Right ventricle myocardium inferior (tissue), 1 donor: ENCODE results near the gene MYOZ1. TPM values are rescaled to one million over a fixed set of nuclear protein-coding genes. Genes with fewer than 3 reads are reported as not detected.
"Not testable (repeated sequence)": the region's sequence is repeated elsewhere in the genome, so short reads cannot be mapped to it uniquely, and the experiment has no call there.

Experiments
- ATAC-seq: fragments of 200-7000 bp; cut with Tn5 transposase; one replicate; pipeline ENCODE4 v1.9.1; 2020; ENCODE audit warnings: mild to moderate bottlenecking, moderate library complexity
- DNase-seq: peaks from one replicate; pipeline ENCODE4 v3.0.0; 2021; ENCODE audit errors: missing footprints
- intact Hi-C: fragments of 100-400 bp; cut with DNase I; formaldehyde crosslinking; loops from one replicate; pipeline ENCODE4 v1.11.0; 2022
- total RNA-seq: library from RNA; stranded (reverse); fragmentation: NEBNext Ultra II Directional; extraction: Animal tissue kit (Norgen Biotek cat#: 25700); gene quantifications from one replicate; pipeline ENCODE4 v1.2.1, GENCODE V29; 2021
- donor health status: DM: no; HTN: yes; CAD: no; lungs with severe emphysema.

Gene MYOZ1
- total RNA-seq, 1 donor from 2014 or later = 0.51 TPM

DNA sequence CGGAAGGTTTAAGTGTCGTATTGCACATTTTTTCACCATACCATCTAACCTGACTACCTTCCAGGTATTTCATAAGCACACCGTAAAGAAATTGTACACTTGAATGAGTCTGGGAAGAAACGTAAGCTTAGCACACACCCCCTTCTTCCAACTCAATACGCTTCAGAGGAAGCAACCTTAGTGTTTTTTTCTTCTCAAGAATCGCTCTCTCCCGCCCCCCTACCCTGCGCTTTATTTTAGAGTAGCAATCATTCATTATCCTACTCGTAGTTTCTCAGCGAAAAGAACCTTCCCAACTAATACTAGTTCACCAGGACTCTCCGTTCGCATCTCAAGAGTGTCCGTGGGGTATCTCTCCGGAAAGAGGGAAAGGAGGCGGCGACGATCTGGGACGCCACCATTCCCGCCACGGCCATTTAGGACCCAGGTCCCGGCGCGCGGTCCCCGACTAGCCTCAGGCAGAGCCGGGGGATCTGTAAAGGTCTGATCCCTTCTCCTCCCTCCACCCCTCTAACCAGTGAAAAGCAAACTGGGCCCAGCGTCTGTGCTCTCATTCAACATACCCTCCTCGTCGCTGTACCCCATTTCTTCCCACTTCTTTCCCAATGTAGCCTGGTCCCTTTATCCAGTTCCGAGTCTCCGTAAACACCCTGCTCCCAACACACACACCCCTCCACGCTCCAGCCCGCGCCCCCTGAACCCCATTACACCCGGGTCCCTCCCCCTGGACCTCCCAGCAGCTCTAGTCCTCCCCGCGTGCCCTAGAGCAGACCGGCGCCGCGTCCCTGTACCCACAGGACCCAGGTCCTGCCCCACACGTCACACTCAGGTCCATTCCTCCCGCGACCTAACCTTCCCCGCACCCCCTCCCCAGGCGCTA is 16.0 kb downstream of the MYOZ1 start:
- DNase-seq = no peak
- ATAC-seq = peak; percentile 73
- intact Hi-C loops = loop anchor here (5.0 kb wide), 1 partner anchor 48 kb away; no protein-coding TSS in a partner anchor

DNA sequence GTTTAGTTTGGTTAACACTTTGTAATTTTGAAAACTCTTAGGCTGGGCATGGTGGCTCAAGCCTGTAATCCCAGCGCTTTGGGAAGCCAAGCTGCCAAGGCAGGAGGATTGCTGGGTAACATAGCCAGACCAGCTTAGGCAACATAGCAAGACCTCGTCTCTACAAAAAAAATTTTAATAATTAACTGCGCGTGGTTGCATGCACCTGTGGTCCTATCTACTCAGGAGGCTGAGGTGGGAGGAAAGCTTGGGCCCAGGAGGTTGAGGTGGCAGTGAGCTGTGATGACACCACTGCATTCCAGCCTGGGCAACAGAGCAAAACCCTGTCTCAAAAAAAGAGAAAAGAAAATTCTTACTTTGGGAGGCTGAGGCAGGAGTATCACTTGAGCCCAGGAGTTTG is 18.2 kb downstream of the MYOZ1 start:
- no peak for DNase-seq
- intact Hi-C loops = no loop called here
- ATAC-seq = no peak

DNA sequence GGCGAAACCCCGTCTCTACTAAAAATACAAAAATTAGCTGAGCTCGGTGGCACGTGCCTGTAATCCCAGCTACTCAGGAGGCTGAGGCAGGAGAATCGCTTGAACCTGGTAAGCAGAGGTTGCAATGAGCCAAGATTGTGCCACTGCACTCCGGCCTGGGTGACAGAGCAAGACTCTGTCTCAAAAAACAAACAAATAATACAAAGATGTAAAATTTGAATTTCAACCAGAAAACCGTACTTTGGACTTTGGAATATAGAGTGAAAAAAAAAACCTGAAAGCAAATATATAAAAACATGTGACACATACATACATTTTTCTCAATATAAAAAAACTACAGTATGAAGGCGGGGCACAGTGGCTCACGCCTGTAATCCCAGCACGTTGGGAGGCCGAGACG is 20.3 kb downstream of the MYOZ1 start:
- ATAC-seq, DNase-seq, intact Hi-C loops: not testable (repeated sequence)

DNA sequence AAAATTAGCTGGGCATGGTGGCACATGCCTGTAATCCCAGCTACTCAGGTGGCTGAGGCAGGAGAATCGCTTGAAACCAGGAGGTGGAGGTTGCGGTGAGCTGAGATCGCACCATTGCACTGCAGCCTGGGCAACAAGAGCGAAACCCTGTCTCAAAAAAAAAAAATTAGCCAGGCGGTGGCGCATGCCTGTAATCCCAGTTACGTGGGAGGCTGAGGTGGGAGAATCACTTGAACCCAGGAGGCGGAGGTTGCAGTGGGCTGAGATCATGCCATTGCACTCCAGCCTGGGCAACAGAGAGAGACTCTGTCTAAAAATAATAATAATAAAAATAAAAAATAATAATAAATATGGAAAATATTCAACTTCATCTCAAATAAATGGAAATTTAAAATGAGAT is 24.1 kb downstream of the MYOZ1 start:
- DNase-seq, ATAC-seq, intact Hi-C loops: not testable (repeated sequence)

DNA sequence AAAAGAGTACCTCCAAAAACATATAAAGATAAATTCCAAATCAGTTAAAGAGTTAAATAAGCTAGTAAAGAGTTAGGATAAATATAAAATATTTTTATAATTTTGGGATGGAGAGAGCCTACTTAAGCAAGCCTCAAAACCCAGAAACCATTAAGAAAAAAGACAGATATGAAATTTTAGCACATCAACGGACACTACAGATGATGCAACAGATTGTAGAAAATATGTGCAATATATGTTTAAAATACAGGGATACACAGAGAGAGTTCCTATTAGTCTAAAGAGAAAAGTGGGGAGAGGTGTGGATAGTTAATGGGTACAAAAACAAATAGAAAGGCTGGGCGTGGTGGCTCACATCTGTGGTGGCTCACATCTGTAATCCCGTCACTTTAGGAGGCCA is 26.6 kb downstream of the MYOZ1 start:
- ATAC-seq (no peak), DNase-seq (no peak)
- intact Hi-C loops = no loop called here

DNA sequence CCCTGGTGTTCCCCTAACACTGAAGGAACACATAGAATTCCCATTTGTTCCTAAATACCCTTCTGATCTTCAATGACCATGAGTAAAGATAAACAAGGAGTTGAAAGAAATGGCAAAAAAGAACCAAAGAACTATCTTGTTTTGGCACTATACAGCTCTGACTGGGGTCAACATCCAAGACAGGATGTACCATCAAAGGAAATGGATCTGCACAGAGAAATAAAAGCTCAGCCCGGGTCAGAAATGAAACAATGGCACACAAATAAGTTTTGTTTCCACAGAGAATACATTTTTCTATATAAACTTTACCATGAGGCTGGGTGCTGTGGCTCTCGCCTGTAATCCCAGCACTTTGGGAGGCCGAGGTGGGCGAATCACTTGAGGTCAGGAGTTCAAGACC is 32.2 kb downstream of the MYOZ1 start:
- no peak for DNase-seq
- no peak for ATAC-seq
- intact Hi-C loops = no loop called here

DNA sequence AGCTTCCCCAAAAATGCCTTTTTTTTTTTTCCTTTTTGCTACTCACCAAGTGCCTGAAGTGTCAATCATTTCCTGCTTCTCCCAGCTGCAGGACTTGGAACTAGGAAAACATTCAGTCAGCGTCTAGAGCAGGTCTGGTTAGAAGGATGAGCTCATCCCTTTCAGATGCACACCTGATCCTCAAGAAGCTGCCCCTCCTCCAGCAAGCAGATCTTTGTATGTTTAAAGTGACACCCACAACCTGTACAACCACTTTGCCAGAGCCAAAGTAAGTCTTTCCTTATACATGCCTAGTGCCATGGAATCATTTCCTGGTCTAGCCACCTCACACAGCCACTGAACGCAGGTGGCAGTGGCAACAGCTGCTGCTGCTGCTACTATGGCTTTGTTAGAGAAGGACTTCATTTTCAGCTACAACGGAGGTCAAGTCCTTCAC is 39.8 kb downstream of the MYOZ1 start:
- DNase-seq = no peak
- ATAC-seq = no peak
- intact Hi-C loops = no loop called here

DNA sequence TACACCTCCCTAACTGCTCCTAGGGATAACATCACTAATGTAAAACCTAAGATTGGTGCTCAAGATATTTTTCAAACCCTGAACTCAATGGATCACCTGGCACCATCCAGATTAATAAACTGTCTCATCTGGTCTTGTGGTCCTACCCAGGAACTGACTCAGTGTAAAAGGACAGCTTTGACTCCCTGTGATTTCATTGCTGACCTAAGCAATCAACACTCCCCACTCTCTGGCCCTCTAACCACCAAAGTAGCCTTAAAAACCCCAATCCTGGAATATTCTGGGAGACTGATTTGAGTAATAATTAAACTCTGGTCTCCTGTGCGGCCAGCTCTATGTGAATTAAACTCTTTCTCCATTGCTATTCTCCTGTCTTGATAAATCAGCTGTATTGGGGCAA is 43.9 kb downstream of the MYOZ1 start:
- no peak for DNase-seq
- no peak for ATAC-seq
- intact Hi-C loops = no loop called here

DNA sequence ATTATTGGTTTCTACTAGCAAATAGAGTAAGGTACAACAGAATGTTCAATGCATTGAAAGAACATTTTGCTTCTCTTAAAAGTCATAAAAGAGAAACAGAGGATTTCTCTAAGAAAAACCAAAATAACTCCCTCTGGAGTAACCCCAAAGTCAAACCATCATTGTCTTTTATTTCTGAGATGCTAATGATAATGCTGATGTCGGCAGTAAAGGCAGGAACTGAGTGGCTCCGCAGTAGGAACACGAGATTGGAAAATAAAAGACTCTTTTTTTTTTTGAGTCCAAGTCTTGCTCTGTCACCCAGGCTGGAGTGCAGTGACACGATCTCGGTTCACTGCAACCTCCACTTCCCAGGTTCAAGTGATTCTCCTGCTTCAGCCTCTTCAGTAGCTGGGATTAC is 47.5 kb downstream of the MYOZ1 start:
- DNase-seq (no peak), ATAC-seq (no peak)
- intact Hi-C loops = no loop called here

DNA sequence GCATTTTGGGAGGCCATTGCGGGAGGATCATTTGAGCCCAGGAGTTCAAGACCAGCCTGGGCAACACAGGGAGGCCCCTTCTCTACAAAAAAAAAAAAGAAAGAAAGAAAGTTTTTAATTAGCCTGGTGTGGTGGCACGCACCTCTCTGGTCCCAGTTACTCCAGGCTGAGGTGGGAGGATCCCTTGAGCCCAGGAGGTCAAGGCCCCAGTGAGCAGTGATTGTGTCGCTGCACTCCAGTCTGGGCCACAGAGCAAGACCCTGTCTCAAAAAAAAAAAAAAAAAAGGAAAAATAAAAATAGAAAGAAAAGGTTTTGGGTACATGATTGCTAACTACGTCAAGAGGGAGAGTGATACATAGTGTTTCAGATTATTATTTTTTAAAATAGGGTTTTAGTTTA is 48.2 kb downstream of the MYOZ1 start:
- intact Hi-C loops = no loop called here
- ATAC-seq = no peak

DNA sequence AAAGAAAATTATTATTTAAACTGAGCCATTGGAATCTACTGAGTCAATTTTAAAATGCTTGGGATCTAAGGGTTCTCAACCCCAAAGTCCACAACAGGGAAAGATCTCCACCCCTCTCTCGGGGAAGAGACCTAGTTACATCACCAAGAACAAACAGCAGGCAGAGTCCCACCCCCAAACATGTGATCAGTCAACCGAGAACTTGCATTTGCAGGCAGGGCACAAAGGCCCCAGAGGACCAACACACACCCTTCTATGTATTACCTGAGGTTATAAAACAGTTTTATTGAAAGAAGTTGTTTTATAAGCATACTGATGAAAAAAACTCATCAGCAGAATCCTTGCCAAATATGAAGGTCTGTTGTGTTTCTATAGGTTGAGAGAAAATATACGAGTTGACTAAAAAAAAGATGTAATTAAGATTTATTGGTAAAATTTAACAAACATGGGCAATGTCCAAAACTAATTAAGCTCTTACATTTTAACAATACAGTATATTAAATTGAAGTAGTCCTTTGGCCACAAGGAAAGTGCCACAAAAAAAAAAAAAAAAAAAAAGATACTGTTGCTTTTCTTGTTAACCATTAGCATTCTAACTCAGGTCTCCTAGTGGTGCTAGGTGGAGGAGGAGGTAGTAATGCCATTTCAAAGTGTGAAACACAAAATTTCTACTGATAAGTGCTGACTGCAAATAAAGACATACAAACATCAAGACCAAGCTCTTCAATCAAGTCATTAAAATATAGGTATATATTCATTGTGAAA is 49.2 kb downstream of the MYOZ1 start:
- intact Hi-C loops = no loop called here
- DNase-seq (no peak), ATAC-seq (peak; percentile 80)

More for the DNA sequence above, 48.2 kb downstream of the MYOZ1 start:
- DNase-seq = no peak

DNA sequence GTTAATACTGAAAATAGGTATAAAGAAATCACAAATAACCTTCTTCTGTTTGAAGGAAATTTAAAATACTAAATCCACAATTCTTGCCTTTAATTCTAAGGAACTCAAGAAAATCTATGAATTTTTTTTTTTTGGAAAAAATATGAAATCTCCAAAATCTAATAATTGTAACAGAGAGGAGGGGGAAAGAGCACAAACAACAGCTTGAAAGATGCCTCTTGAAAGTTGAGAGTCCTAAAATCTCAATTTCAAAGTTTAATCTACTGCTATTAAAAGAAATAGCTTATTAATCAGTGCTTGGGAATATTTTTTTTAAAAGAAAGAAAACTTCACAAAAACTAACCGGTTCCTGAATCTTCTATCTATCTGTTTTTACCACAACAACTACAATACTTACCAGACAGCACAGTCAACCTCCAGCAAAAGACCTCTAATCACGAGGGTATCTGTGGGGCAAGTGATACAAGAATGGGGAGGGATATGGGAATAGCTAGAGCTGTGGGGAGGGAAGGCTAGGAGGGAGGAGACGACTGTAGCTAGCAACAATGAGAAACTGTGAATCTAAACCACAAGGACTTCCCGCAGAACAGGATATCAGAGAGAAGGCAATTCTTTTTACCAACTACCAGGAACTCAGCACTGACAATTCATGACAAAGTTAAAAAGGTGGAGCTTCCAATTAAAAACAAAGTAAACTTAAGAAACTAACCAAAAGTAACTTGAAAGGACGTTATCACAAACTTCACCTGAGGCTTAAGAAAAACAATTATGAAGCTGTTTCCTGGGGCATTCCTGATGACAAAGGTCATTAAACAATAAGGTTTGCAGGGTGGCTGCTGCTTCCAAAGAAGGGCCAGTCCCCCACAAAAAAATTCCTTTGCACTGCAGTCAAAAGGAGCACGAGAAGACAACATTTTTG is 50.1 kb downstream of the MYOZ1 start, which contains the start of gene USP54:
TSS of gene USP54 (minus strand) at position 462 of the 919 bp plus-strand sequence. CDS start 15,684 bp downstream, outside the sequence.
- DNase-seq (no peak), ATAC-seq (peak; percentile 45)
- intact Hi-C loops = no loop called here

DNA sequence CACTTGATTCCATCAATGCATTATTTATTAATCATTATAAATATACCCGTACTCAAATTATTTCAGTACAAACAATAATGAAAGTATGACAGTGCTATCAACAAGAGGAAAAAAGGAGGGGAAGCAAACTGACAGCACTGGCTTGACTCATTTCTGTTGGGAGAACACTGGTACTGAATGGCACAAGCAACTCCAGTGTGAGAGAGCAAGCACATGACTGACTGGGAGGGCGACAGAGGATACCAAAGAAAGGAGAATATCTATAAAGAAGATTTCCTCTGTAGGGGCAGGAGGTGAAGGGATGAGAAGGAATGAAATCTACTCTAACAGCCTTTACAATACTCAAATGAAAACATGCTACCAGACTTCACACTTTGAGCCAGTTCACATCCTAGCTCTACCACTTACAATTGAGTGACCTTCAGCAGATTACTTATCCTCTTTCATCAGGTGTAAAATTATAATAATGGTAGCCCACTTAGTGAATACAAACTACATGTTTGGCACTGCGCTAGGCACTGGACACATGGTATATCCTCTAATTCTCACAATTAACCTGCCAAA is 51.6 kb downstream of the MYOZ1 start:
- DNase-seq (no peak), ATAC-seq (no peak)
- intact Hi-C loops = no loop called here

DNA sequence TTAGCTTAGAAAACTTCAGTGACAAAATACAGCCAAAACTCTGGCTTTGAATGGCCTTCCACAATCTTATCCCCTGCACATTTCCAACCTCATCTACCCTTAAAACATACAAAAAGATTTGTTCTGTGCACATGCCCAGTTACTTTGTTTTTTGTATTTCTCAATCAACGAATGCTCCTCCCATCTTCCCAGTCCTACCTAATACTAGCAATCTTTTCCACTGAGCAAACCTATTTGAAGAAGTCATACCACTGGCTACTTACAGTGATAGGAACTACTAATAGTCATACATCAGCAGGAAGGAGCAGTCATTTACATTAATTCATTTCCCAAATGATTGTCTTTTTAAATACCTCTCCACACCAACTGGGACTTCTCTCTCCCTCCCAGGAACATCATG is 52.6 kb downstream of the MYOZ1 start:
- intact Hi-C loops = no loop called here
- no peak for ATAC-seq
- no peak for DNase-seq

DNA sequence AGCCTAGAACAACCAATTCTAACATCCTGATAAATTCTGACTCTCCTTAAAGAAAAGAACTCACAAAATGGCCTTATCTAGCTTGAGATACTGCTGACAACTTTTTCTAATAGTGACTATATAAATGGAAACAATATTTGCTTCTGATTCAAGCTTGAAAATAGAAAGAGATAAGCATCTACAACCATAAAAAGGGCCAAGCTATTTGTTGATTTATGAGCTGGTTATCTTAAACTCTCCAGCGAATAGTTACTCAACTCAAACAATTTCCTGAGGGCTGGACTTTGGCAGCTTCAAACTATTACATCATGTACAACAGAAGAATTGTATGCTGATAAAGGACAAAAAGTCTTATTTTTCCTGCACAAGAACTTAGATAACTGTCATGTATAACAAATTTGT is 54.7 kb downstream of the MYOZ1 start:
- DNase-seq (no peak), ATAC-seq (peak; percentile 77)
- intact Hi-C loops = no loop called here

DNA sequence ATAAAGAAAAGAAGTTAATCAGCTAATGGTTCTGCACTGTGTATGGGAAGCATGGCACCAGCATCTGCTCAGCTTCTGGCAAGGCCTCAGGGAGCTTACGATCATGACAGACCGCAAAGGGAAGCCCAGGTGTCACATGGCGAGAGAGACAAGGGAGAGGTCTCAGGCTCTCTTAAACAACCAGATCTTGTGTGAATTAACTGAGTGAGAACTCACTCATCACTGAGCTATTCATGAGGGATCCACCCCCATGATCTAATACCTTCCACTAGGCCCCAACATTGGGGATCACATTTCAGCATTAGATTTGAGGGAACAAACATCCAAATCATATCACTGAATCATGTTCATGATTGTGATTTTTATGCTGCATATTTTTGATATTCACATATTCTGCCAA is 55.9 kb downstream of the MYOZ1 start:
- no peak for DNase-seq
- intact Hi-C loops = no loop called here
- no peak for ATAC-seq

DNA sequence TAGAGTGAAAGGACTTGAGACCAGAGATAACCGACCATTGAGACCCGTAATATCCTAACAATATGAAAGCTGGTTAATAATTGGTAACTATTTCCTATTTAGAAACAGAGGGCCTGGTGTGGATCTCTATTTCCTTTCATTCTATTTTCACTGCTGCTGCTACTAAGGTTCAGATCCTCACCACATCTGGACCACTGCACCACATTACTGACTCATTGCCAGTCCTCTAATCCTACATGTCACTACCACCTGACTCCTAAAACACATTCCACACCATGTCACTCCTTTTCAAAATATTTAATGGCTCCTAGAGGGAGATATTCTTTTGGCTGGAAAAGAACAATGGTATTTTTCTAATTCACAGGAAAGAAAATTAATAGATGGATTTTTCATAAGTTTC is 56.5 kb downstream of the MYOZ1 start:
- intact Hi-C loops = no loop called here
- ATAC-seq = no peak
- no peak for DNase-seq

DNA sequence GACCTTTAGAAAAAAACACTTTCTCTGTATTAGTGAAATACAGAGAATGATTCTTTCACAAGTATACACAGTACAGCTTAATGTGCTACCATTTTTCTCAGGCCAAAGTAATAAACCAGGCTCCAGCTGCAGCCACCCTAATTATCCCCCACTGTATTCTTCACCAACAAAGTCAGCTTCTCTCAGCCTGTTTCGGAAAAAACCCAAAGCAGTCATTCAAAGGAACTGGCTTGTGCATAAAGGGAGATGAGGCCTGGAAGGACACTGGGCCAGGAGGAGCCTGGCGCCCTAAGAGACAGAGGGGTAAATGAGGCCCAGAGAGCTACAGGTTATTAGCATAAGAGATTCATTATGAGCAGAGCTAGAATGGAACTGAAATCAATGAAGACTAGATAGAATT is 59.4 kb downstream of the MYOZ1 start:
- intact Hi-C loops = no loop called here
- DNase-seq = no peak
- no peak for ATAC-seq
